GM10266 (cell line): Measurements from ENCODE around the gene DUS2.

Experiments
- DNase-seq: peaks from one replicate; pipeline ENCODE4 v3.0.0; 2012; ENCODE audit errors: extremely low spot score
- TF ChIP-seq, protein P1 (sequence below): IDR thresholded peaks from 2 replicates; pipeline ENCODE4 v1.5.1; 2012; ENCODE audit warnings: mild to moderate bottlenecking, low read depth; ENCODE audit not compliant: control insufficient read depth, insufficient read depth; ENCODE audit errors: missing control alignments

DUS2 gene

GRCh38 chr16:68059804-68060203 lies 36.7 kb downstream of the DUS2 start:
- no peak for DNase-seq
- TF ChIP-seq, protein P1, sequence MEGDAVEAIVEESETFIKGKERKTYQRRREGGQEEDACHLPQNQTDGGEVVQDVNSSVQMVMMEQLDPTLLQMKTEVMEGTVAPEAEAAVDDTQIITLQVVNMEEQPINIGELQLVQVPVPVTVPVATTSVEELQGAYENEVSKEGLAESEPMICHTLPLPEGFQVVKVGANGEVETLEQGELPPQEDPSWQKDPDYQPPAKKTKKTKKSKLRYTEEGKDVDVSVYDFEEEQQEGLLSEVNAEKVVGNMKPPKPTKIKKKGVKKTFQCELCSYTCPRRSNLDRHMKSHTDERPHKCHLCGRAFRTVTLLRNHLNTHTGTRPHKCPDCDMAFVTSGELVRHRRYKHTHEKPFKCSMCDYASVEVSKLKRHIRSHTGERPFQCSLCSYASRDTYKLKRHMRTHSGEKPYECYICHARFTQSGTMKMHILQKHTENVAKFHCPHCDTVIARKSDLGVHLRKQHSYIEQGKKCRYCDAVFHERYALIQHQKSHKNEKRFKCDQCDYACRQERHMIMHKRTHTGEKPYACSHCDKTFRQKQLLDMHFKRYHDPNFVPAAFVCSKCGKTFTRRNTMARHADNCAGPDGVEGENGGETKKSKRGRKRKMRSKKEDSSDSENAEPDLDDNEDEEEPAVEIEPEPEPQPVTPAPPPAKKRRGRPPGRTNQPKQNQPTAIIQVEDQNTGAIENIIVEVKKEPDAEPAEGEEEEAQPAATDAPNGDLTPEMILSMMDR: no peak

DNA sequence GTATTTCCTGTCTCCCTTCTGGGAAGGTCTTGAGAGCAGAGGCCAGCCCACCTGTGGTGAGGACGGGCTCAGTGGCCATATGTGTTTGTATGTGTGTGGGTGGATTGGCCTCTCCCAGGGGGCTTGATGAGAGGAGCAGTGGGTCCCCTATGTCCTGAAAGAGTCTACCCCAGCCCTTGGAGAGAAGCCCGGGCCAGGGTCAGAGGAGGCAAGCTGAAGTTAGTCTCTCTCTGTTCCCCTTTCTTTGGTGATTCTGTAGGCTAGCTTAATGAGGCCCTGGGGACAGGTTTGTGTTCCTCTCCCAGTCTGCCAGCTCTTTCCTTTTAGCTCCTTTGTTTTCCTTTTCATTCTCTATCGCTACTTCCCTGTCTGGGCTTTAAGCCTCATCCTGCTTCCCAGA lies 38.3 kb downstream of the DUS2 start:
- DNase-seq: no peak
- TF ChIP-seq, protein P1: no peak

GRCh38 chr16:68062910-68063393 lies 39.9 kb downstream of the DUS2 start:
- TF ChIP-seq, protein P1: no peak
- DNase-seq: no peak

DNA sequence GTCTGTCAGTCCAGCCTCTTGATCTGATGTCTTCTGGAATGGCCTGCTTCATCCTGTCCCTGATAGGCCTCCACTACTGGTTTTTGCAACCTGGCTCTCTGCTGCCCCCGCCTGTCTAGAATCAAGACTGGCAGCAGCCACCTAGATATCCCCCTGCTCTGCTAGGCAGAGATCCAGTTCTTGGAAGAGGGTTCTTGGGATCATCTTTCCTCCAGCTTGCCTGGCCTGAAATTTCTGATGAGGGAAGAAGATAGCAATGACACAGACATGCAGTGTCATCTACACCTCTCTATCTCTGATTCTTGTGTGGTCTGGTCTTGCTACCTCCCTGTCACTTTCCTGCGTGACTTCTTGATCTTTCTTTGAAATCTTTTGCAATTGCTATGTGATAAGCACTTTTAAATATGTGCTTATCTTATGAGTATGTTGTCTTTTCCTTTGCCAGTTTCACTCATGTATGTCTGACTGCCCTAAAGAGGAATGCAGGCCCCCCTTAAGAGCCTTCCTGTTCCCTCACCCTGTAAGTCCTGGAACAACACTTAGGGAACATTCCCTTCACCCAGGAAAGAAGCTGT lies 41.8 kb downstream of the DUS2 start:
- peak; percentile 64 for DNase-seq
- TF ChIP-seq, protein P1: peak; percentile 80

DNA sequence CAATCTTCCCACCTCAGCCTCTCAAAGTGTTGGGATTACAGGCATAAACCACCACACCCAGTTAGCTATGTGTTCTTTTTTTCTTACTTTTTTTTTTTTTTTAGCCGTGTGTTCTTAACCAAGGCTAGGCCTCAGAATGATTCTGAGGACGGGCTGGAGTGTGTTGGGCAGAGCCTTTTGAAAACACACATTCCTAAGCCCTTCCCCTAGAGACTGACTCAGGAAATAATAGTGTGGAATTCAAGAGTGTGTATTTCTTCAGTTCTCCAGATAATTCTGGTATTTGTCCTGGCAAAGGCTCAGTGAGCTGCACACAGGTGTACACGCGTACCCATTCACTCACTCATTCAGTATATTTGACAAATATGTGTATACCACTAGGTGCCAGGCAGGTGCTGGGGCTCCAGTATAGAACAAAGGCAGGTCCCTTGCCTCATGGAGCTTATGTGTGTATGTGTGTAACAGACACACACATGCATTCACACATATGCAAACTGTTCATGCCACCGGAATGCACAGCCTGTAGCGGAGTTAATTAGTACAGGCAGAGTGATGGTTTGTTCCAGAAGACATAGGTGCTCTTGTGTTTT lies 42.7 kb downstream of the DUS2 start:
- TF ChIP-seq, protein P1: no peak
- DNase-seq: no peak

GRCh38 chr16:68066763-68067162 lies 43.7 kb downstream of the DUS2 start:
- TF ChIP-seq, protein P1: no peak
- DNase-seq: no peak

DNA sequence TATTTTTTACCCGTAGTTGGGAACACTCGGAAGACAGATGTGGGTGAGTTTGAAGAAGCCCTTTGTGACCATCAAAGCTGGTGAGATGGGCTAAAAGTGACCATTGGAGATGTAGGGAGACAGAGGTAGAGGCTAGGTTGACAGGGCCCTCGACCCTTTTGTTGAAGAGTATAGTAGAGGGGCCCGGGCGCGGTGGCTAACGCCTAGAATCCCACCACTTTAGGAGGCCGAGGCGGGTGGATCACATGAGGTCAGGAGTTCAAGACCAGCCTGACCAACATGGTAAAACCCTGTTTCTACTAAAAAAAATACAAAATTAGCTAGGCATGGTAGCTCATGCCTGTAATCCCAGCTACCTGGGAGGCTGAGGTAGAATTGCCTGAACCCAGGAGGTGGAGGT lies 45.8 kb downstream of the DUS2 start:
- TF ChIP-seq, protein P1: no peak
- DNase-seq: no peak
